Activated naive CD8-positive, alpha-beta T cell treated with anti-CD3 and anti-CD28 coated beads for 36 hours (primary cell): ENCODE data around the gene CCNT2. TPM values are rescaled to one million over a fixed set of nuclear protein-coding genes. Genes with fewer than 3 reads are reported as not detected.
A peak's percentile ranks its signal among the peaks of the same experiment; 100 is the strongest.
"Not testable (repeated sequence)": the region's sequence is repeated elsewhere in the genome, so short reads cannot be mapped to it uniquely, and the experiment has no call there.

Experiments
- DNase-seq: peaks from one replicate; pipeline ENCODE4 v3.0.0; 2021
- H3K27ac Mint-ChIP-seq: one replicate; pipeline ENCODE4 v1.8.0; 2022; ENCODE audit warnings: mild to moderate bottlenecking, moderate library complexity, mixed read lengths
- H3K27me3 Mint-ChIP-seq: one replicate; pipeline ENCODE4 v1.8.0; 2022; ENCODE audit warnings: mild to moderate bottlenecking, mixed read lengths
- H3K36me3 Mint-ChIP-seq: one replicate; pipeline ENCODE4 v1.8.0; 2021; ENCODE audit warnings: mild to moderate bottlenecking, mixed read lengths
- H3K4me1 Mint-ChIP-seq: one replicate; pipeline ENCODE4 v1.8.0; 2021; ENCODE audit warnings: mixed read lengths
- H3K4me3 Mint-ChIP-seq: one replicate; pipeline ENCODE4 v1.8.0; 2022; ENCODE audit warnings: mild to moderate bottlenecking, moderate library complexity, mixed read lengths
- H3K9me3 Mint-ChIP-seq: one replicate; pipeline ENCODE4 v1.8.0; 2022; ENCODE audit warnings: mixed read lengths
- total RNA-seq, 2 experiments: library from RNA; stranded (reverse); gene quantifications; one replicate each; pipeline ENCODE4 v1.2.3, GENCODE V29; 2021

Gene CCNT2
- total RNA-seq, 2 experiments from 2014 or later, result 28.3 to 29.1 TPM

DNA sequence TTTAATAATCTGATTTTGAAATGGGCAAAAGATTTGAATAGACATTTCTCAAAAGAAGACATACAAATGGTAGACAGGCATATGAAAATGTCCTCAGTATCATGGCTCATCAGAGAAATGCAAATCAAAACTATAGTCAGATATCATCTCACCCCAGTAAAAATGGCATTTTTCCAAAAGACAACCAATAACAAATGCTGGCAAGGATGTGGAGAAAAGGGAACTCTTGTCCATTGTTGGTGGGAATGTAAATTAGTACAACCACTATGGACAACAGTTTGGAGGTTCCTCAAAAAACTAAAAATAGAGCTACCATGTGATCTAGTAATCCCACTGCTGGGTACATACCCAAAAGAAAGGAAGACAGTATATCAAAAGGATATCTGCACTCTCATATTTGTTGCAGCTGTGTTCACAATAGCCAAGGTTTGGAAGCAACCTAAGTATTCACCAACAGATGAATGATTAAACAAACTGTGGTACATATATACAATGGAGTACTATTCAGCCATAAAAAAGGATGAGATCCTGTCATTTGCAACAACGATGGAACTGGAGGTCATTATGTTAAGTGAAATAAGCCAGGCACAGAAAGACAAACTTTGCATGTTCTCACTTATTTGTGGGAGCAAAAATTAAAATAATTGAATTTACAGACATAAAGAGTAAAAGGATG lies 11.0 kb upstream of the CCNT2 start:
- DNase-seq, H3K27ac Mint-ChIP-seq, H3K27me3 Mint-ChIP-seq, H3K36me3 Mint-ChIP-seq, H3K4me1 Mint-ChIP-seq, H3K9me3 Mint-ChIP-seq, H3K4me3 Mint-ChIP-seq: not testable (repeated sequence)

DNA sequence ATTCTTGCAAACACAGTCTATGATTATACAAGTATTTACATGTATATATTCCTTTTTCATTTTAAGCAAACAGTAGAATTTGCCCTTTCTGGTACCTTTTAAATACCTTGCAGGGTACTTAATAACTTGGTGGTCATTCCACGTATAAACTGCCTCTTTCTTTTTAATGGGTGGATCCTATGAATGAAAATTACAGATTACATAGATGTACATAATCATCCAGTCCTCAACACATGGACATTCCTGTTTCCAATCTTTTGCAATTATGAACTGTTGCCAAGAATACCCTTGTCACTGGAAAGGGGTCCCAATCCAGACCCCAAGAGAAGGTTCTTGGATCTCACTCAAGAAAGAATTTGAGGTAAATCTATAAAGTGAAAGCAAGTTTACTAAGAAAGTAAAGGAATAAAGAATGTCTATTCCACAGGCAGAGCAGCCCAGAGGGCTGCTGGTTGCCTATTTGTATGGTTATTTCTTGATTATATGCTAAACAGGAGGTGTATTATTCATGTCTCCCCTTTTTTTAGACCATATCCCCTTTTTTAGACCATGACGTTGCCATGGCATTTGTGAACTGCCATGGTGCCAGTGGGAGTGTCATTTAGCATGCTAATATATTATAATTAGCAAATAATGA lies 7.7 kb upstream of the CCNT2 start:
- no peak overlapping the region for H3K27ac Mint-ChIP-seq
- peaks cover 9% of the 10 kb centered on the region for H3K9me3 Mint-ChIP-seq
- DNase-seq, result no peak
- no peaks in the 10 kb centered on the region for H3K27me3 Mint-ChIP-seq
- no peak overlapping the region for H3K4me3 Mint-ChIP-seq
- H3K4me1 Mint-ChIP-seq, result no peaks in the 10 kb centered on the region
- peaks cover 7% of the 10 kb centered on the region for H3K36me3 Mint-ChIP-seq

DNA sequence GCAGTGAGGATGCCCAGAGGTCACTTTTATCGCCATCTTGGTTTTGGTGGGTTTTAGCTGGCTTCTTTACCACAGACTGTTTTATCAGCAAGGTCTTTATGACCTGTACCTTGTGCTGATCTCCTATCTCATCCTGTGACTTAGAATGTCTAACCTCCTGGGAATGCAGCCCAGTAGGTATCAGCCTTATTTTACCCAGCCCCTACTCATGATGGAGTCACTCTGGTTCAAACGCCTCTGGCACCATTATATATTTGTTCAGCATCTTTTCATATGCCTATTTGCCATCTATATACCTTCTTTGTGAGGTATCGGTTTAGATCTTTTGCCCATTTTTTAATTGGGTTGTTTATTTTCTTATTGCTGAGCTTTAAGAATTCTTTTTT lies 7.2 kb upstream of the CCNT2 start:
- Mint-ChIP-seq H3K4me1 (no peaks in the 10 kb centered on the region), H3K27ac (no peak overlapping the region), H3K9me3 (peaks cover 9% of the 10 kb centered on the region), H3K36me3 (peaks cover 7% of the 10 kb centered on the region), H3K27me3 (no peaks in the 10 kb centered on the region), H3K4me3 (no peak overlapping the region)
- no peak for DNase-seq

DNA sequence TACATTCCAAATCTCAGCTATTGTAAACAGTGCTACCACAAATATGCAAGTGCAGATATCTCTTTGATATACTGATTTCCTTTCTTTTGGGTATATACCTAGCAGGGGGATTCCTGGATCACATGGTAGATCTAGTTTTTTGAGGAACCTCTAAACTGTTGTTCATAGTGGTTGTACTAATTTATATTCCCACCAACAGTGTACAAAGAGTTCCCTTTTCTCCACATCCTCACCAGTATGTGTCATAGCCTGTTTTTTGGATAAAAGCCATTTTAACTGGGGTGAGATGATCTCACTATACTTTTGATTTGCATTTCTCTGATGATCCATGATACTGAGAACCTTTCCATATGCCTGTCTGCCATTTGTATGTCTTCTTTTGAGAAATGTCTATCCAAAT lies 6.3 kb upstream of the CCNT2 start:
- peaks cover 9% of the 10 kb centered on the region for H3K9me3 Mint-ChIP-seq

DNA sequence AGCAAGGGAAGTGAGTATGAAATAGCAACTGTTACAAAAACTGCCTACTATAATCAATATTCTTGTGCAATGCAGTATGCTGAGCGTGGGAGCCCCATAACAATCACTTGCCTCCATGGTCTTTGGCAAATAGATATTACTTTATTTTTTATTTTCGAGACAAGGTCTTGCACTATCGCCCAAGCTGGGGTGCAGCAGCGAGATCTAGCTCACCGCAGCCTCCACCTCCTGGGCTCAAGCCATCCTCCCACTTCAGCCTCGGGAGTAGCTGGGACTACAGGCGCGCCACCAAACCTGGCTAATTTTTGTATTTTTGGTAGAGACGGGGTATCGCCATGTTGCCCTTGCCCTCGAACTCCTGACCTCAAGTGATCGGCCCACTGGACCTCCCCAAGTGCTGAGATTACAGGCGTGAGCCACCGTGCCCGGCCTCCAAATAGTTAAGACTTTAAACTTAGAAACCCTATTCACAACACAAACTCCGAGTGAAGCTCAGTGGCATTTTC lies 1.2 kb upstream of the CCNT2 start:
- H3K4me1 Mint-ChIP-seq, result peaks cover 20% of the 10 kb centered on the region
- H3K36me3 Mint-ChIP-seq, result peaks cover 19% of the 10 kb centered on the region
- H3K27ac Mint-ChIP-seq, result peak overlapping the region; percentile 98
- H3K4me3 Mint-ChIP-seq, result peak overlapping the region; percentile 95
- H3K9me3 Mint-ChIP-seq, result peaks cover 3% of the 10 kb centered on the region
- H3K27me3 Mint-ChIP-seq, result peaks cover 4% of the 10 kb centered on the region
- DNase-seq, result peak; percentile 6

More for the DNA sequence above, 6.3 kb upstream of the CCNT2 start:
- peaks cover 5% of the 10 kb centered on the region for H3K4me1 Mint-ChIP-seq
- no peak for DNase-seq
- H3K4me3 Mint-ChIP-seq, result no peak overlapping the region
- H3K27ac Mint-ChIP-seq, result no peak overlapping the region
- H3K36me3 Mint-ChIP-seq, result peaks cover 7% of the 10 kb centered on the region
- no peaks in the 10 kb centered on the region for H3K27me3 Mint-ChIP-seq

DNA sequence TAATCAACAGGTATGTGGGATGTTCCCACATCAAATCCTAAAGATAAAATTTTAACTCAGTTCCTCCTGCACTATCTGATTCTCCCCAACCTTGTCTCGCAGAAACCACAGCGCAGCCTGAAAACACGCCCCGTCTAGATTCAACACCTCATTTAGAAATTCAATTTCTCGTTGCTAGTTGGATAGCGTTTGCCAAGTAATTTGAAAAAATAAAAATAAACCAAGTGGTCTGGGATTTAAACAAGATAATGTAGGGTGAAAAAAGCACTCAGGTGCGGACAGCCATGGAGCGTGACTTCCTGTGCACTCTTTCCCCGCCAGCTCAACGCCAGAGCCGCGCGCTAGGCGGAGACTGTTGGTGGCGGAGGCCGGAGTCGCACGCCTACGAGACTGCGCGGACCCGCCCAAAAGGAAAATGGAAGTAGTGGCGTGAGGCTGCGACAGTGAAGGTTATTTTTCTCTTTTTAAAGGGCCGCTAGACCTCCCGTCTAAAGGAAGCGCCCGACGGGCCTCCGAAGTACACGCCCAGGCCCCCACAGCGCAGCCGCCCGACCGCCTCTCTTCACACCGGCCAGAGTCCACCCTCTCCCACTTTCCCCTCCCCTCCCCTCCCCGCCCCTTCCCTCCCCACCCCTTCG lies 615 bp upstream of the CCNT2 start:
- Mint-ChIP-seq H3K4me3 (peak overlapping the region; percentile 95), H3K4me1 (peaks cover 24% of the 10 kb centered on the region), H3K27me3 (peaks cover 4% of the 10 kb centered on the region), H3K9me3 (peaks cover 3% of the 10 kb centered on the region), H3K36me3 (peaks cover 24% of the 10 kb centered on the region), H3K27ac (peak overlapping the region; percentile 98)
- DNase-seq, result peak; percentile 92

DNA sequence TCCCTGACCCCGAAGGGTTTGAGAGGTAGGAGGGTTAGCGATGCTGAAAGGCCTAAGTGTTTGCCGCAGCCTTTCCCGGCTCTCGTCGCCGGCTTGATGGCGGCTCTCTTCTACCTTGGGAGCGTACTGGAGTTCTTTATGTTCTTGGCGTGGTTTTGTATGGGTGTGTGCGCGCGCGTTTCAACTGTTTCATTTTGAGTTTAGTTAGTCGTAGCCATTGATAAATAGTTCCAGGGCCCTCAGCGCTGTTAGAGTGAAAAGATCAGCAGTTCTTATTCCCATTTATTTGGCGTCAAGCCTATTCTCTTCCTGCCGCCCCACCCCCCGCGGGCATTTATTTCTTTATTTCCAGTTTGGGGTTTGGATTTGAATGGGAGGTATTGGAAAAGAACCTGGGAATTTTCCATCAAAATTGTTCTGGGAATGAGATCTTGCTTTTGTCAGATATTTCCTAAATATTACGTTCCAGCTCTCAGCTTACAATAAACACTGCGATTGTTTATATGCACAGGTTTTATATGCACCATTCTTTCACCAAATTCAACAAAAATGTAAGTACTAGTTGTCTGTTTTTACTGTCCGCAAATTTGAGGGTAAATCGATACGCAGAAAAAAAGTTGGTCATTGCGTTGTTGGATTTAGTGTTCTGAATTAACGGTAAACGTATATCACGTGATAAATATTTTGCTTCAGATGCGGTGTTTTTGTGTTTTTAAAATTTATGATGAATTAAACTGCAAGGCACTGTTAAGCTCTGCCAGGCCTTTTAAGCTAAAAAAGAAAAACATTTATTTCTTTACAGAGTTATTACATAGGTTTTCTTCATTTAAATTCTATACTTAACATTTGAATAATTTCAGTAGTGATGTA lies 954 bp downstream of the CCNT2 start:
- Mint-ChIP-seq H3K4me3 (peak overlapping the region; percentile 95), H3K4me1 (peaks cover 33% of the 10 kb centered on the region), H3K9me3 (peaks cover 3% of the 10 kb centered on the region), H3K27me3 (peaks cover 4% of the 10 kb centered on the region), H3K27ac (peak overlapping the region; percentile 98), H3K36me3 (peaks cover 24% of the 10 kb centered on the region)
- peak; percentile 54 for DNase-seq

DNA sequence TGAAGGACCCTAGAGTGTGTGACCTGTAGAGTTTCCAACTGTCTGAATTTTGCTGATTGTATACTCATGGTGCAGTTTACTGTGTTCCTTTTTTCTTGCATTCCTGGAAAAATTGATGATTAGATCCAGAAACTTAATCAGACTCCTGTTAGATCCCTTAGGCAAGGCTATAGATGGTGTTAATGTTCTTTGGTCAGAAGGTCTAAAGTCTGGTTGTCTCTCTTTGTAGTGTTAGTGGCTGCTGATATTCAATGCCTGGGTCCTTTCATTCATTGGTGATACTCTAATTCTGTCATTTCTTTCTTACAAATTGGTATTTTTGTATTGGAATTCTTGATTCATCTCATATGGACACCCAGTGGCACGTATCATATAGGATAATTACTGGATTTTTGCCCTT lies 6.3 kb downstream of the CCNT2 start:
- DNase-seq, result no peak
- peaks cover 52% of the 10 kb centered on the region for H3K4me1 Mint-ChIP-seq
- H3K36me3 Mint-ChIP-seq, result peaks cover 45% of the 10 kb centered on the region
- no peaks in the 10 kb centered on the region for H3K9me3 Mint-ChIP-seq
- H3K4me3 Mint-ChIP-seq, result no peak overlapping the region
- H3K27ac Mint-ChIP-seq, result no peak overlapping the region
- no peaks in the 10 kb centered on the region for H3K27me3 Mint-ChIP-seq

DNA sequence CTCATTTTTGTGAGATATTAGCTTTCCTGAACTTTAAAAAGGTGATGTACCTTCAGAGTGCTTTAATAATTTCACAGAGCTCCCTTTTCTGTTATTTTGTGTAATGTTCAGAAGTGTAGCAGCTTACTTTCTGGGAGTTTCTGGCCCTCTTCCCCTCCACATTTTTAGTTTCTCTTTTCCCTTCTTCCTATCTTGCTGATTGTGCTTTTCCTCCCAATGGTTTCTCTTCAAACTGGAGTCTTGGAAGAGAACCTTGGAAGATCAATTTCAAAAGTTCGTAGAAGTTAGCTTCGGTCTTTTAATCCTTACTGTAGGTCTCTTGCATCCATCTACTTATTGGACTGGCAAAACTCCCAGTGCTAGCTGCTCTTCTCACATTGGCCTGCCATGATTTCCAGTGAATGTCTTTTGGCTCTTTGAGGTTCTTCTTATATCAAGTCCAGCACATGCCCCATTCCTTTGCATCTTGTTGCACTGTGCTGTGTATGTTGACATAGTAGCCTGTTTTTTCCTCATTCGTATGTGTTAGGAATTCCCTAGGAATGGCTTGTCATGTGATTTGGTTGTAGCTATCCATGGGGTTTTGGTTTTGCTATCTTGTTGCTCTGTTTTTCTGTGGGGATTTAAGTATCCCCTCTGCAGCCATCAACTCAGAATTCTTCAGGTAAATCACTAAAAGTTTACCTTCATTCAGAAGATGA lies 7.8 kb downstream of the CCNT2 start:
- Mint-ChIP-seq H3K36me3 (peaks cover 50% of the 10 kb centered on the region), H3K27ac (peak overlapping the region; percentile 34)

DNA sequence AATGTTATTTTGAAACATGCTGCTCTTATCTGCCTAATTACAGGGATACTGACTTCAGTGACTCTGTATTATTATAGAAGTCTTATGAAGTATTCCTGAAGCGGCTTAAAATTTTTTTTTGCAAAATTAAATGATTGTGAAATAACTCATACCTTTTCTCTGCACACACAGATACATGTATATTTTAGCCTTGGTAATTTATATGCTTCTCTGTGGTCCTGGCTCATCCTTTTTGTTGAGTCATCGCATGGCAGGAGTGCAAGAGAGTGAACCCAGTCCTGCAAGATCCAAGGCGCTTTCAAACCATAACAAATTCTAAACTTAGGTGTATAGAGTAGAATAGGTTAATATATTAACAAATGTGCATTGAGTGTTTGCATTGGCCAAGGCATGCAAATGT lies 8.6 kb downstream of the CCNT2 start:
- no peak for DNase-seq
- Mint-ChIP-seq H3K4me3 (no peak overlapping the region), H3K36me3 (peaks cover 48% of the 10 kb centered on the region), H3K27me3 (no peaks in the 10 kb centered on the region), H3K27ac (no peak overlapping the region), H3K9me3 (no peaks in the 10 kb centered on the region), H3K4me1 (peaks cover 53% of the 10 kb centered on the region)

More for the DNA sequence above, 7.8 kb downstream of the CCNT2 start:
- no peak for DNase-seq
- Mint-ChIP-seq H3K9me3 (no peaks in the 10 kb centered on the region), H3K4me1 (peaks cover 54% of the 10 kb centered on the region), H3K27me3 (no peaks in the 10 kb centered on the region), H3K4me3 (peak overlapping the region; percentile 8)

DNA sequence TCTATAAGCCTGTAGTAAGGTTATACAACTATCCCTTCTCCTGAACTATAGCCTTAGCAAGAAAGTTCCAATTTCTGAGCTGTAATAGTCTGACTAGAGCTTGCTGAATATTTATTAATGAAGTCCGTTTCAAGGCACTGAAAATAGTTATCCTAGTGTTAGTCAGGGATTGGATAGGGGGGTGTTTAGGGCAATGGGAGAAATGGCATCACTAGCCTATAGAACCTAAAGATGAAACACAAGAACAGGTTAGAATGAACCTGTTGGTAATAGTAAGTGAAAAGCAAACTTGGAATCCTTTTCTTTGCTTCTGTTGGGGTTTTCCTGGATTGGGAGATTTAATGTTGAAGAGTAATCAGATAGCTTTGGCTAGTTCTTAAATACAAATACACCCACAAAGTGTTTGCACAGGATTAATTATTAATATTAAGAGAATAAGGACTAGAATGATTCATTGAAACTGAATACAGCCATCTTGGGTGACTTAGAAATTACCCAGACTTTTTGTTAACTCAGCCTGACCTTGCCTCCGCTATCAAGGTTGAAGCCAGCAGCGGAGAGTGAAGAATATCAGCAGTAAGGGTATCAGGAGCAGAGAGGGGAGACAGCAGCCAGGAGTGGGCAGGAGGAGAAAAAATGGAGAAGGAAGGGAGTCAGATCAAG lies 14.4 kb downstream of the CCNT2 start:
- H3K4me1 Mint-ChIP-seq, result peaks cover 47% of the 10 kb centered on the region
- H3K27me3 Mint-ChIP-seq, result no peaks in the 10 kb centered on the region
- H3K36me3 Mint-ChIP-seq, result peaks cover 33% of the 10 kb centered on the region
- no peaks in the 10 kb centered on the region for H3K9me3 Mint-ChIP-seq
- H3K4me3 Mint-ChIP-seq, result peak overlapping the region; percentile 41
- peak overlapping the region; percentile 16 for H3K27ac Mint-ChIP-seq
- DNase-seq, result no peak

DNA sequence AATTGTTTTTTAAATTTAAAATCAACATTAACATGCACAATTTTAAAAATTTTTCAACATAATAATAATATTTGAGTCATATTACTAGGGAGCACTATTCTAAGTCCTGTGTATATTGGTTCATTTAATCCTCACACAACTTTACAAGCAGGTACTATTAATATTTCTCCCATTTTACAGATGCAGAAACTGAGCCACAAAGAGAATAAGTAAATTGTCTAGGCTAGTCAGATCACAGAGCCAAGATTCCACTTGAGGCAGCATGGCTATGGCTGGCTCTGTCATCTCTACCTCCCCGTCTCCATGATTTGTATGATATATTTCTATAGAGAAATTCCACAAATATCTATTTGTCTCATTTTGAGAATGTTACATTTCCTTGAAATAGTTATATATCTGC lies 15.1 kb downstream of the CCNT2 start:
- Mint-ChIP-seq H3K4me3 (no peak overlapping the region), H3K36me3 (peaks cover 32% of the 10 kb centered on the region), H3K4me1 (peaks cover 47% of the 10 kb centered on the region), H3K27ac (no peak overlapping the region), H3K9me3 (no peaks in the 10 kb centered on the region), H3K27me3 (no peaks in the 10 kb centered on the region)
- no peak for DNase-seq

DNA sequence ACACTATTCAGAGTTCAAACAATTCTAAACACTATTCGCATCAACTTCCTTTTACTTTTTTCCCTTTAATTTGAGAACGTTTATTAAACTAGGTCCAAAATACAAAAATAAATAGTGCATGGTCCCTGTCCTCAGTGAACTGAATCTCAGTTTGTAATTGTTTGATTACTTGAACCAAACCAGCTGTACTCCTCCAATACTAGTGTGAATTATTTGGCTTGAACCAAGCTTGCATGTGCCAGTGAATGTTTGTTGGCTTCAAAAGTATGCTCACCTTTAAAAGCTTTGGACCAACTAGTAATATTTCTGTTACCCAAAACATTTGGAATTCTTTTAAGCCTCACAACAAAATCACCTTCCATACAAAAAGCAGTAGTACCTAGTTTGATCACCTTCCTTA lies 15.5 kb downstream of the CCNT2 start:
- no peaks in the 10 kb centered on the region for H3K9me3 Mint-ChIP-seq
- DNase-seq, result no peak
- H3K4me3 Mint-ChIP-seq, result no peak overlapping the region
- H3K36me3 Mint-ChIP-seq, result peaks cover 31% of the 10 kb centered on the region
- H3K27ac Mint-ChIP-seq, result no peak overlapping the region
- H3K27me3 Mint-ChIP-seq, result no peaks in the 10 kb centered on the region
- H3K4me1 Mint-ChIP-seq, result peaks cover 47% of the 10 kb centered on the region

DNA sequence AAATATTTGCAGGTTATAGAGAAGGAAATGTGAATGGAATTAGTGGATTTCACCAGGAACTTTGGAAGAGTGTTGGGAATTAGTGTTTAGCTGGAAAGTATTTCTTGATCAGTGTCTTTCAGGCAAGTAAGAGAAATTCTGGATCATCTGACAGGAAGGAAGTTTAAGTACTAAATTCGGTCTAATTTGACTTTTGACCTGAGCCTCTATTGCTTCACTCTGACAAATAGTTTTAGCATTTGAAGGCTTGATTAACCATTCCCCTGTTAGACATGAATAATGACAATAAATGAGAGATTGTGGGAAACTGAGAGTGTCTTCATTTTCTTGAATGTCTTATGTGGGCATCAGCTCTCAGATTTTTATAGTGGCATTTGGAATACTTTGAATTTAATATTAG lies 16.0 kb downstream of the CCNT2 start:
- DNase-seq, result no peak
- Mint-ChIP-seq H3K9me3 (no peaks in the 10 kb centered on the region), H3K36me3 (peaks cover 34% of the 10 kb centered on the region), H3K4me3 (no peak overlapping the region), H3K4me1 (peaks cover 45% of the 10 kb centered on the region), H3K27ac (no peak overlapping the region), H3K27me3 (no peaks in the 10 kb centered on the region)
